Mammary epithelial cell (primary cell): ENCODE measurements around the gene LONP1.

Experiments used
- CTCF ChIP-seq, 2 donors: IDR thresholded peaks in 1 of 2; conservative IDR thresholded peaks in 1 of 2; 2 replicates each; pipeline ENCODE4 v1.5.1; 2011 to 2012; ENCODE audit warnings: inconsistent platforms in 2 of 2, low read length in 2 of 2, mild to moderate bottlenecking in 2 of 2, control low read depth in 1 of 2, low read depth in 1 of 2; ENCODE audit not compliant: insufficient read depth in 1 of 2; ENCODE audit errors: extremely low read depth in 1 of 2
- EZH2 ChIP-seq: IDR thresholded peaks from 2 replicates; pipeline ENCODE4 v1.6.1; 2012; ENCODE audit warnings: low read length, inconsistent platforms, borderline replicate concordance

- TF ChIP-seq CTCF (conservative IDR thresholded peaks at IDR 0.05 in 1 of 2, IDR thresholded peaks at IDR 0.05 in 1 of 2; ENCODE audit: extremely low read depth in 1 of 2, insufficient read depth in 1 of 2, low read depth in 1 of 2, low read length in 2 of 2): no peak
- no peak for TF ChIP-seq EZH2
Measured at GRCh38 chr19:5707576-5708575, 12.1 kb downstream of the LONP1 start.
